ENCODE data around the gene ITIH4.

ITIH4 gene

DNA sequence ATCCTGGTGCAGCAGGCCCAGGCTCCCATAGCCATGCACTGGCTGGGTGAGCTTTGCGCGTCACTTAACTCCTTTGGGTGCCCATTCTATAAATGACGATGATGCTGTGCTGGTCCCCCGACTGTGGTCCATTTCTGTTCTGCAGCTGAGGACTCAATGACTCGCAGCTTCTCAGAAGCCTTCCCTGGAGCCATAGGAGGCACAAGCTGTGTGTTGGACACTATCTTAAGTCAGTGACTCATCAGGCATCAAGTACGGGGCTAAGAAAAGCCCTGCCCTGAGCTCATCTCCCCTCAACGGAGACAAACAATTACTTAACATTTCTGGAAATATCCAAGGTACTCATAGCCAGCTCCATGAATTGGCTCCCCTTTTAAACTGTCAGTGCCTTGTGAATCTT is 18.1 kb upstream of the ITIH4 start:
- no peak for DNase-seq (ENCODE audit: low read depth)

DNA sequence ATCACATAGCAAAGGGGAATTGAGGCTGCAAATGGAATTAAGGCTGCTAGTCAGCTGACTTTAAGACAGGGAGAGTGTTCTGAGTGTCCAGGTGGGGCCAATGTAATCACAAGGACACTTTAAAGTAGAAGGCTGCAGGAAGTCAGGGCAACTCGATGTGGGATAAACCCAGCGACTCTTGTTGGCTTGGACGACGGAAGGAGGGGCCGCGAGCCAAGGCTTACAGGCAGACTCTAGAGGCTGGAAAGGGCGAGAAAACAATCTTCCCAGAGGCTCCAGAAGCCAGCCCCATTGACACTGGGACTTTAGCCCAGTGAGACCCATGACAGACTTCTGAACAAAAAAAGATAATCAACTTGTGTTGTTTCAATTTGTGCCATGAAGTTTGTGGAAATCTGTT is 17.3 kb upstream of the ITIH4 start:
- no peak for DNase-seq (ENCODE audit: low read depth)

DNA sequence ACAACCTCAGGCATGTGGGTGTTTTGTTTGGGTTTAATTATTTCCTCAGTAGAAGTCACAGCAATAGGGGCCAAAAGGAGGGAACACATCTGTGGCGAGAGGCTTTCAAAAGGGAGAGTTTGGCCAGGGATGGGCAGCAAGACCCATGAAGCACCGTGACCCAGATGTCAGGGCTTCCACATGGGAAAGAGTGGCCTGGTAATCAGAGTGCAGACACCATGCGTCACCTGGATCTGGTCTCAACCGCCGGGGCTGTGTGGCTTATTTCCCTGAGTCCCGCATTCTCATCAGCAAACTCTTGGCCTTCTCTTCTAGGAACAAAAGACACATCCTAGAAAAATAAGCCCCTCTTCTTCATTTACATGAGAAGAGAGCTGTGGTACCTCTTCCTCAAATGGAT is 16.8 kb upstream of the ITIH4 start:
- no peak for DNase-seq (ENCODE audit: low read depth)

DNA sequence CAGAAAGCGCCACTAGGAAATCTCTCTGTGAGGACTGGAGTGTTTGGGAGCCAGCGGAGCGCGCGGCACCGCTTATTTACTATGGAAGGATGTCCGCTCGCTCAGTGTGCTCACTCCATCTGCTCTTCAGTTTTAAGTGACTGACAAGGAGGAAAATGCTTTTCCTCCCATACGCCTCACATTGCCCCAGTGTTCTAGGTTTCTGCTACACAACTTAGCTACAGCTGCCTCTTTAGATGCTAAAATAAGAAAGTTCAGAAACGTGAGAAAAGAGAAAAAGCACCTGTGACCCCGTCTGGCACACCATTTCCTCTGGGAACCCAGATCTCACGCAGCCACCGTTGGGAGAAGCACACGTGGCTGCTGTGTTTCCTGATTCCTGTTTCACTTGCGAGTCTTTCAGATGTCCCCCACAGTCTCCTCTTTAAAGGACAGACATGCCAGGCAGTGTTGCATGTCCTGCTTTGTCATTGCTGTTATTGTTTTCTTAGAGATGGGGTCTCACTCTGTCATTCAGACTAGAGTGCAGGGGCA is 16.0 kb upstream of the ITIH4 start:
- DNase-seq (ENCODE audit: low read depth): no peak

DNA sequence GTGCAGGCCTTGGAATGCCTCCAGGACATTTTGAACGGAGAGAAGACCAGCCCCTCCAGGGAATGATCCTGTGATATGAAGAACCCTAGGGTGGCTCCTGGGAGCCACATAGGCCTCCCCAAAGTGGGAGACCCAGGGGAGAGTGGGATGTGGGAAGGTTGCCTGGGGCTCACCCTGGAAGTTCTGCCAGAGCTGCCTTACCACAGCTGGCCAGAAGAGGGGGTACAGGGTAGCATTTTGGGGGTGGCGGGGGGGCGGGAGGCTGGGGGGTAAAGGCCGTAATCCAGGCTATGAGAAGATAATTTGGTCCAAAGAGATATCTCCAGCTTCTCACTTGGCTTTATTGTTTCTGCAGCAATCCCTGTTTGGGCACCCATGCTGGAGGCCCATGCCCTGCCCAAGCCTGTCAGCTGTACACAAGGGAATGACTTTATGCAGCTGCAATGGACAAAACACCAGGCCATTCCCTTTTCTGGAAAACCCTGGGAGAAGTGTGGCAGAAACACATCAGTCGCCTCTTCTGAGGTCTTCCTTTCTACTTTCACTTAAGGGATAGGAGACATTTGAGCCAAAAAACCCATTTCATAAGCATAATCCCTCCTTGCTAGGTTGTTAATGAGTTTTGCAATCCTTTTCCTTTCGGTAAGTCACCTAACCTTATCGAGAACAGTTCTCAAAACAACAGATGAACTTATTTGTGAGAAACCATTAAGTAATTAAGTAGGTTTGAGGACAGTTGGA is 15.4 kb upstream of the ITIH4 start:
- no peak for DNase-seq (ENCODE audit: low read depth)

DNA sequence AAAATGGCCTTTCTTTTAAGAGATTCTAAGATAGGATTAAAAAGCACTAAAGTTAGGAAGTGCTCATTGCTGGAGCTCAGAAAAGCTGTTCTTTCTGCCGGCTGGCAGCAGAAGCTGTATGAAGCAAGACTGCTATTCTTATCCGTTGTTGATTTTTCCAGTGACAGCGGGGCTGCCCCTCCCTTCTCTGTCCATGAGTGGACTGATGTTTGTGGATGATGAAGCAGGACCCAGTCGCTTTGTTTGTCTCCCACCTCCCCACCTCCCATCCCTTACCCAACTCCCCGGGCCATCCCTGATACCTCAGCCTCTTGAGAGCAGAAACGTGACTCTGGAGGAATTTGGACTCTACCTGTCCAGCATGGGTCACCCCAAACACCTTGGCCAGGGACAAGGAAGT is 14.7 kb upstream of the ITIH4 start:
- DNase-seq (ENCODE audit: low read depth): no peak

DNA sequence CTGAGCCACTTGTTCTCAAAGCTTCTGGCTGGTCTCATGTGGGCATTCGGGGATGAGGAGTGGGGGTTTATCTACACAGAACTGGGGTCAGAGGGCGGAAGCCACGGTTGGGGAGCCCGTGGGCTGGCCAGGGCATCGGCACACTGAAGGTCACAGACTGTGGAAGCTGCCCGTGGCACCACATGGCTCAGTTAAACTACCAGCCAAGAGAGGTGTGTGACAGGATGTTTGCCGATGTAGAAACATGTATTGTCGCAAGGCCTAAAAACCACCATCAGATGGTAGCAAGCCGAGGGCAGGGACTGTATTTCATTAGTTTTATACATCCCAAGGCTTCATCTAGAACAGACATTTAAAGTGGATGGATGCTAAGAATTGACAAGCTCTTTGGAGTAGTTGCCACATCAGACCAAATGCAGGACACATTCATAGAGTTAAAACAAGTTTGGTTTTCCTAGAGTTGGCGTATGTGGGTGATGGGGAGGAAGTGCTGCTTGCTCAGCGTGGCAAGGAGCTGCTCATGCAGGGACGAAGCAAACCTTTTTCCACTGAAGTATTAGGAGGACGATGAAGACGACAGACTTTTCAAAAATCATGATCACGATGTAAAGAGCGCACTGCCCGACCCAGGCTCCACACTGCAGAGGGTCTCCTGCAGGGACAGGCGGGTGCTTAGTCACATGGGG is 14.0 kb upstream of the ITIH4 start:
- no peak for DNase-seq (ENCODE audit: low read depth)

DNA sequence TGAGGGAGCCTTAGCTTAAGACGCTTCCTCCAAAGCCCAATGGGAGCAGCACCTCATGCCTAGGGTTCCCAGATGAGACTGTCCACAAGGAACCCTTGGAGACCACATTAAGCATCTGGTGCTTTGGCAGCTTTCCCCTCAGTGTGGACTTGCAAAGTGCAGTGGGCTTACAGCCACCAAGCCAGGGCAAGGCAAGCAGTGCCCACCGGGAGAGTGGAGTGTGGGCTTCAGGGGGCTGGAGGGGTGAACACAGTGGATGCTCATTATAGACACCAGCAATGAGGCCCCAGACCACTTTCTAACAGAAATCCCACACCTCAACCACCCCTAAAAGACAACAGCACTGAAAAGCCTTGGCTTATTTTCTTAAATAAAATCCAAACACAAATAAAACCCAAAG is 13.4 kb upstream of the ITIH4 start:
- DNase-seq (ENCODE audit: low read depth): no peak

DNA sequence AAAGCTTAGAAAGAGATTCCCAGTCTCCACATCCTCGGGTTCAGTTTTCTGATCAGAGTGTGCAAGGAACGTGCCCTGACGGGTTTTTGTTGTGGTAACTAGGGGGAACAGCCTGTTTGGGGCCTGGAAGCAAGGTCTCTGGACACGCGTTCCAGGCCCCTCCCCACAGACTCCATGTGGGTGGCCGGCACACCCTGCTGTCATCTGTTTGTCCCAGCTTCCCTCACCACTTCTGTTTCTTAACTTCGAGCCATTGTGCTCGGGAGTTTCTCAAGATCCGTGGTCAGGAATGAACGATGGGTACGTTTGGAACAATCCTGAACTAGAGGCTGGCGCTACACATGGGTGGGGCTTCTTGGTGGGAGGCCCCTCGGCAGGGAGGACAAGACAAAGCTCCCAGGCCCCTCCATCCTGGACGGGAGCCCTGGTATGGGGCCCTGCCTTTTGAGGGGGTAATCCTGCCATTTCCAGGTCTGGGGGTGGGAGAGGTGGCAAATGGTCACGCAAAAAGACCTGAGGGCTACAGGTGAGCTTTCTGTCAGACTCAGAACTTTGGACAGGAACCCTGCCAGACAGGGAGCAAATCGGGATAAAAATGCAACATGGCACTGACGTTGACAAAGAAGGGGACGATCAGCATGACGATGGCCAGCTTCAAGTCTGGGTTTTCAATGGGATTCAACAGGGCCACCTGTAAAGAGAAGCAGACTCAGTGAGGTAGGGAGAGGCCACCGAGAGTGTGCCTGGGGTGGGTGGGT is 12.8 kb upstream of the ITIH4 start:
- no peak for DNase-seq (ENCODE audit: low read depth)

DNA sequence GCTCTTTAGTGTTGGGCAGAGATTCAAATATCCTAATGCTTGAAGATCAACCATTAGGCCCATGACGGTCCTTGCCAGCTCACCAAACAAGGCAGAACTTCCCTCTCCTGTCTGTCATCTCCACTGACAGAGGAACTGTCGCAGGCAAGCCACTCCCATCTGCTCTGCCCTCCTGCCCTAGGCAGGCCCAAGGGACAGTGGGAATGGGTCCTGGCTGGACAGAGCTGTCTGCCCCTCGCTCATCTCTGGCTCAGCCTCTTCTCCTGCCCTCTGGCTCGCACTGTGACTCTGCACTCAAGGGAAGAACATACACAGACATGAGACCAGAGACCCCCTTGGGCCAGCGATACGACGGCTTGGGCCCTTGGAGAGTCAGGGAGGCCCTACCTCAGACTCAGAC is 12.0 kb upstream of the ITIH4 start:
- DNase-seq (ENCODE audit: low read depth): no peak

DNA sequence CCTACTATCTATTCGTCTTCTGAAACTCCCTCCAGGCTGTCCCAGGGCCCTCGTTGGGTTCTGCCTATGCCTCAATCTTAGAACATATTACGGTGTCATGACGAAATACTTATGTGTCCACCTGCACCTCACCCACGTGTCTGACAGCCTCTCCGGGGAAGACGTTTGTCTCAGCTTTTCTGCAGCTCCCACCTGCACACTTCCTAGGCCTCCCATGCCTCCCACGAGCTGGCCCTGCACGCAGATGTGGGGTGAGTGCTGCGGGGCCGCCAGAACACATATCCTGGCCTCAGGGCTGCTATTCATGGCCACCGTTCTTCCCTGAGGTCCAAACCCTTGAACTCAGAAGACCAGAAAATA is 11.5 kb upstream of the ITIH4 start:
- no peak for DNase-seq (ENCODE audit: low read depth)

DNA sequence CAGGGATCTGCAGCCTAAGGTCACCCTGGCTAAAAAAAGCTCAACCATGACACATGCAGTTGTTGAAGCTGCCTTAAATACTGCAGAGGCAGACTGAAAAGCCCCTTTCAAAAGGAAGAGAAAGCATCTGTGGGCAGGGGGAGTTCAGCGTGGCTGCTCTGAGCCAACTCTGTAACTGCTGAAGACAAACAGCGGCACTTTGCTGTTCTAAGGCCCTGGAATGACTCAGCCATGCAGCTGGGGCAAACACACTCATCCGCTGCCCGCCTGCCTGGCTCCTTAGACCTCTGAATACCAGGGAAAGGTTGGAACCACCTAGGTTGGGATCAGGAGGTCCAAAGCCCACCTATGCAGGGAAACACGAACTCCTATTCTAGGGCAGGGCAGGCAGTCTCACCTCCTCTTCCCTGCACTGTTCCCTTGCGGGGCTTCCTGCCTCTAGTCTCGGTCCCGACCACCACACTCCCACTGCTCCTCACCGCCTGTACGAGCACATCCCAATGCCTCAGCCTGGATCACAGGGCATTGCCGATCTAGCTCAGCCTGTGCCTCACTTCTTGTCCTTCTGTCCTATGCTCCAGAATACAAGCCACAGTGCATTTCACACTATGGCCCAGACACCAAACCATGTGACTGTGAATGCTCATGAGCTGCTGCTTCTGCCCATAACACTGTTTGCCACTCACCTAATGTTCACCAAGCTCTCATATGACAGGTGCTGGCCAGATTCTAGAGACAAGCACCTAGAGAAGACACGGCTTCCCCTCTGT is 10.9 kb upstream of the ITIH4 start:
- no peak for DNase-seq (ENCODE audit: low read depth)

DNA sequence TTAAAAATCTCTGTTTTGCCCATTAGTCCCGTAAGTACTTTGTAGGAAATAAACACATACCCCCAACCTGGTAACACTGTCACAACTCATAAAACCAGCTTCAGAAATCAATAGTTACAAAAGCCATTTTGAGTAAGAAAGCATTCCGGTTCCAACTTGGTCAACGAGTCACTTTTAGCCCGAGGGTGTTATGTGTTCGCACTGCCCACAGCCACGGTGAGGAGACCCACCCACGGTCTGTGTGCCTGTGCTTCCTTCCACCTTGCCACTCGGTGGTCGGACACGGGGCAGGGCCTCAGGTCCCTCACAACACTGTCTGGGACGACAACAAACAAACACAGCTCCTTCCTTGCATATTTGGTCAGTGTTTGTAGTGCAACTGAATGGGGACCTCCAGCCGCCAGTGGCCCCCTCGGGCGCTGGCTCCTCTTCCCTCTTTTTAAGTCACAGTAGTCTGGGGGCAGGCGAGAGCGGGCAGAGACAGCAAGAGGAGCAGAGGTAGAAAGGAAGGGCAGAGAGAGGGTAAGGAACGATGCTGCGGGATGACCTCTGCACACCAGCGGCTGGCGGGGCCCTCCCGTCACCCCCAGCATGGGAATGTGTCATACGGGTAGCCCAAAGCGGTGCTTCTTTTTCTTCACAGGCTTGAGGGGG is 9.5 kb upstream of the ITIH4 start:
- no peak for DNase-seq (ENCODE audit: low read depth)

DNA sequence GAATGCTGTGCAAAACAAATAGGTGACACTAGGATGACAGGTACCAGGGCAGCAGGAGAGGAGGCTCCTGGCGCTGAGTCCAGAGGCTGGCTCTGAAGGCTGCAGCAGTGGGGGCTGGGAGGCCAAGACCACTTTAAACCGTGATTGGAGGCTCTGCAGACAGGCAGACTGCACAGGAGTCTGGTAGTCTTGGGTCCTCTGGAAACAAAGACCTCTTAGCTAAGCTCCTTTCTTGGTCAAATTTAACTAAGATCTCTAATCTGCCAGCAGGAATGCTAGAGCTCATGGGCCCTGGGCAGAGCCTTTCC is 8.8 kb upstream of the ITIH4 start:
- no peak for DNase-seq (ENCODE audit: low read depth)

DNA sequence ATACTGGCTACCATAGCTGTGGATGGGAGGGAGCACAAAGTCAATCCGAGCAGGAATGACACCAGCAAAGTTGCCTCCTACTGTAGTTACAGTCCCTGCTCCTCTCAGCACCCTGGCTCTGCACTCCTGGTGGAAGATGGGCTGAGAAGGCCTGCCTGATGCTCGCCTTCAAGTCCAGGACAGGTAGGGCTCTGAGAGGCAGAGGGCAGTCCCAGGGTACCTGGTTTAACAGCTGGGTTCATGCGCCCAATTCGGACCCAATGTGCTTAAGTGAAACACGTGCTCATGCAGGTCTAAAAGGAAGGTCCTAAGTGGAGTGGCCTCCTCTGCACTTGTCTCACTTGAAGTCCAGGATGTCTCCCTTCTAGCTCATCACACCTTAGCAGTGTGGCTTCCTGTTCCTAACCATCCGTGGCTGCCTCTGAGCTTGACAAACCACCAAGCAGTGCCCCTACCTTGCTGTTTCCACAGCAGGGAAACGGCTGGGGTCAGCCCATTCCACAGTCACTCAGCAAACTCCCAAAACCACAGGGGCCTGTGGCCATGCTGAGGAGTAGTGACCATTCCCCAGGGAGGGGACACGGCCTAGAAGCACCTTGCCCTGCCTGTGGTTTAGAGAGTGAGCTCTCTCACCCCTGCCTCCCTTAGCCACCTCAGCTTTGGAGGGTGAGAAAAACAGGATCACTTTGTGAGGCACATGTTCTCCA is 8.2 kb upstream of the ITIH4 start:
- no peak for DNase-seq (ENCODE audit: low read depth)

DNA sequence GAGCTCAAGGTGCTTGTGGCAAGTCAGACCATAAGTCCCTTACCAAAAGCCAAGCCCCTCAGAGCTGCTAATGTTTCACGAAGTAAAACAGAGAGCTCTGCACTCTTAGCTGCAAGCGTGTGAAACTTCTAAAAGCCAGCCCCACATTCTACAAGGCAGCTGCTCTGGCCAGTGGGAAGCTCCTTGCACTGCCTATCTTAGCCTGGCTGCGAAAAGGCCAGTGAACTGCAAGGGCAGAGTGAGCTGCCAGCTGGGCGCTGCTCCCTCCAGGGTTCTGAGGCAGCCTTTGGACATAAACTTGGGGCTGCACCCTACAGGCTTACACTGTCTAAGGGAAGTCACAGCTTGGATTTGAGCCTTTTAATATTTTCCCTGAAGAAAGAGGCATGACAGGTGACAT is 6.5 kb upstream of the ITIH4 start:
- DNase-seq (ENCODE audit: low read depth): no peak

DNA sequence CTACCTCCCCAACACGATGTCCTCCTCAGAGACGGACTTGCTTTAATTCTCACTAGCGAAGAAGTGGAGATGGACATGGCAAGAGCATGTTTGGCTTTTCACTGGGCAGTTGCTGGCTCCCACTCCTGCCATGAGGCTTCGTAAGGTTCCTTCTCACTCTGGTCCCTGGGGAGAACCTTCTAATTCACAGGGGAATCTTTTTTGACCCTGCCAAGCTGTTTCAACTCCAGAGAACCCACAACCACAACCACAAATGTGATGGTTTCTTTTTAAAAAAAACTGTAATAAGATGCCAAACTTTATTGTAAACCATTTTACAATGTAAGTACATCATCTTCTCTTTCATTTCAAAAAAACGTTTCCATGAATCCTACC is 6.0 kb upstream of the ITIH4 start:
- no peak for DNase-seq (ENCODE audit: low read depth)

DNA sequence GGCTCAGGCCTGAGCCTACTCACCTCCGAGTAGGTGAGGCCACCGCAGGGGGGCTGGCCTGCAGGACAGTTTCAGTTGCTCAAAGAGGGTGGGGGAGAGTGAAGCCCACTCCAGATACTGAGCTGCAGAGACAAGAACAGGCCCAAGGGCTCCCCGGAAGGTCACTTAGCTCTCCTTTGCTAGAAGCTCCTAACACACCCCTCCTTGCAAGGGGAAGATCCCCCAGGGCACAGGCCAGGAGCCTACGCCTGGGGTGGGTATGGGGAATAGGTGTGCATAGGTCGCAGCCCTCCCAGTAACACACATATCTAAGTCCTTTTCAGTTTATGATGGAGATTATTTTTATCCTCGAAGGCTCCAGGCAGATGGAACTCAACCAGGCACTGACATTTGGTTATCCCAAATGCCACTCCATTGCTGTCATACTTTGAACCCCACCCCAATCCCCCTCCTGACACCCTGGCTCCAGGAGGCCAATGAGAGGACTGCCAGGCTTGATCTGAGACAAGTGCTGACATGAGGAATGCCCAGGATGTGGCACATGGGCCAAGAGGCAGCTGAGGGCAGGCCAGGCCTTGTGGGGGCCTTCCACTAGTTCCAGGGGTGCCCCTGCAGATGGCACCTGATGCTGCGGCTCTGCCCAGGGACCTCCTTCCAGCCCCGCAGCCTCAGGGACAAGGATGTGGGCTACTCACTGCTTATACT is 5.4 kb upstream of the ITIH4 start:
- no peak for DNase-seq (ENCODE audit: low read depth)

DNA sequence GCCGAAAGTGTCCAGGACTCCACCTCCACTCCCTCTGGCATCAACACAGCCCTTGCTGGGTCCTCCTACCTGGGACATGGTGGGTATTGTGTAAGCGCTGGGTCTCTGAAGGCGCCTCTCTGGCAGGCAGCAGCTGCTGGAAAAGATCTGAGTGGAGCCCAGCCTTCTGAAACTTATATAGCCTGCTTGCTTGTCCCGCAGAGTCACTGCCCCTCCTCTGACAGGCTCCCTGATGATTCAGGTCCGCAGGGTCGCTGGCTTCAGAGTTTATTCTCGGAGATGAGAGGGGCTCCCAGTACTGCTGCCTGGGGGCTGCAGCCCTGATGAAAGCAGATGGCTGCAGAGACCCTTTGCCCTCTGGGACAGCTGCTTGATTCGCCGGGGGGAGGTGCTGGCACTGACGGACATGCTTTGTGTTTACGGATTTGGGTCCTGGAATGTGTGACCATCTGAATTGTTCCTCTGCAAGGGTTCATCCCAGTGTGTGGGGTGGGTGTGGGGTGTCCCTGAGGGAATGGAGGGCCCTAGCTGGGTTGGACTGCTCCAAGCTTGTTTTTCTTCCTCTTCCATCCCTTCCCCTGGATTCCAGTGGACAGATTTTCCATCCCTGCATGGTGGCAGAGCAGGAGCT is 4.5 kb upstream of the ITIH4 start, which contains the start of gene MUSTN1:
TSS of gene MUSTN1 (minus strand) at position 149 of the 631 bp plus-strand sequence. CDS start at position 78, 71 bp downstream.
- DNase-seq (ENCODE audit: low read depth): no peak

DNA sequence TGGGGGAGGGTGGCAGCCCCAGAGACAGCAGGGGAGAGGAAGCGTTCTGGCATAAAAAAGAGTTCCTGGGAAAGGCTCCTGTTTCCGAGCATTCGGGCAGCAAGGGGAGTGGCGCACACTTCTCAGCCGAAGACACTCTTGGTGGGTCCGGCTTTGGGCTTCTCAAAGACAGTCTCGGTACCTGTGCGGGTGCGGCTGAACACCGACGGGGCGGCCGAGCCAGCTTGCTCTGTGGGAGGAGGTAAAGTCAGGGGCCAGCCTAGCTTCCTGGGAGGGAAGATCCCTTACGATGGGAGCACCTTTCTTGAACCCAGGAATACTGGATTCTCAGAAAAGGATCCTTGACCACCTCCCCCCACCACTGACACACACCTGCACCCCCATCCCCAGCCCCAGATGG is 2.7 kb upstream of the ITIH4 start:
- no peak for DNase-seq (ENCODE audit: low read depth)
